A673 (cell line): Measurements from ENCODE around the gene HMCN1.

Experiments used
- CTCF ChIP-seq: fragments of 300-800, 200-600 bp; sonication (generic); conservative IDR thresholded peaks from 2 replicates; pipeline ENCODE4 v1.5.1; 2017; ENCODE audit warnings: low read depth, mild to moderate bottlenecking, antibody characterized with exemption, low read length, moderate library complexity, mixed read lengths
- EZH2 ChIP-seq: fragments of 200-600 bp; sonication (generic); IDR thresholded peaks from 2 replicates; pipeline ENCODE4 v1.6.1; 2017; ENCODE audit warnings: borderline replicate concordance, low read depth, mild to moderate bottlenecking, mixed read lengths, antibody characterized with exemption, low read length; ENCODE audit not compliant: poor library complexity, severe bottlenecking

GRCh38 chr1:186218654-186219352 lies 484.6 kb downstream of the HMCN1 start:
- no peak for TF ChIP-seq CTCF
- TF ChIP-seq EZH2, result no peak
